Breast epithelium (tissue), 4 donors: ENCODE results near the gene KLHL15. TPM values are rescaled to one million over a fixed set of nuclear protein-coding genes. Genes with fewer than 3 reads are reported as not detected.
"Not testable (repeated sequence)": the region's sequence is repeated elsewhere in the genome, so short reads cannot be mapped to it uniquely, and the experiment has no call there.

Experiments
- DNase-seq, 2 donors: peaks; one replicate each; pipeline ENCODE4 v3.0.0-alpha.2; 2019; ENCODE audit warnings: low spot score in 2 of 2
- H3K27ac ChIP-seq, 2 donors: fragments of 200-600 bp; sonication (generic) in 1 of 2; one replicate each; pipeline ENCODE4 v1.5.1; 2016 to 2019; ENCODE audit warnings: mild to moderate bottlenecking in 1 of 2
- H3K27me3 ChIP-seq, 2 donors: fragments of 200-600 bp; sonication (generic) in 1 of 2; one replicate each; pipeline versions ENCODE4 v1.5.1 to v1.6.0; 2017 to 2019; ENCODE audit warnings: control low read depth in 1 of 2, mild to moderate bottlenecking in 1 of 2
- H3K36me3 ChIP-seq: fragments of 200-600 bp; one replicate; pipeline ENCODE4 v1.5.1; 2019
- H3K4me1 ChIP-seq, 2 donors: fragments of 200-600 bp; sonication (generic); one replicate each; pipeline ENCODE4 v1.5.1; 2016 to 2019; ENCODE audit warnings: control low read depth in 1 of 2
- H3K4me3 ChIP-seq, 3 donors: fragments of 200-600 bp; sonication (generic); 1 replicate in 2 of 3; 2 replicates in 1 of 3; pipeline ENCODE4 v1.5.1; 2016 to 2019; ENCODE audit warnings: mild to moderate bottlenecking in 3 of 3, moderate library complexity in 2 of 3
- H3K9me3 ChIP-seq, 2 donors: fragments of 200-600 bp; sonication (generic) in 1 of 2; one replicate each; pipeline ENCODE4 v1.5.1; 2016 to 2019; ENCODE audit warnings: control low read depth in 1 of 2
- POLR2A ChIP-seq: fragments of 450-650 bp; IDR thresholded peaks from one replicate; pipeline ENCODE4 v1.6.1; 2016; ENCODE audit warnings: antibody characterized with exemption, mild to moderate bottlenecking, moderate library complexity
- POLR2AphosphoS5 ChIP-seq, 3 donors: sonication (generic); formaldehyde crosslinking; IDR thresholded peaks; one replicate each; pipeline ENCODE4 v1.6.1; 2017; ENCODE audit warnings: antibody characterized with exemption in 3 of 3
- intact Hi-C: fragments of 100-400 bp; cut with DNase I; formaldehyde crosslinking; loops from one replicate; pipeline ENCODE4 v1.15.1; 2023; ENCODE audit warnings: low total_unique reads
- total RNA-seq, 3 donors: library from RNA; depleted of rRNA; stranded (reverse); fragments of >200 nt; gene quantifications; one replicate each; pipeline ENCODE4 v1.1.0, GENCODE V29; 2016
- TF ChIP-seq, protein P1 (sequence below), 3 donors: fragments of 450-650 bp; IDR thresholded peaks; one replicate each; pipeline ENCODE4 v1.5.1; 2016 to 2017; ENCODE audit warnings: antibody characterized with exemption in 3 of 3, mild to moderate bottlenecking in 3 of 3, moderate library complexity in 3 of 3

The KLHL15 gene
- total RNA-seq, 3 donors from 2014 or later, result 6.9 to 16.5 (median 10.4) TPM

DNA sequence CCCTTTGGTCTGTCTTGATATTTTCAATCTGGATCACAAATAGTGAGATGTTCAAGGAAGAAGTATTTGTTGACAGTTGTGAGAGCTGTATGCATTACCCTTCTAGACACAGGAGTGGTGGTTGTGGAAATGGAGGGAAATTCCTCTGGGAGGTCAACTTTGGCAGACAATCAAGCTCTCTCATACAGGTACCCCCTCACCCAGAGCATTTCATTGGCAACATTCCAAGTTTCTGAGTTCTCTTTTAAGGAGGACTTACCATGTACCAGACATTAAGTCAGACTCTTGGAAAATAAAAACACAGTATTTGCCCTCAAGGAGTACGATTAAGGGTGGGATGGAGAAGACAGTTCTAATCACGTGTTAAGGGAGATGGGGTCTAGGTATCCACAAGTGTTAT is 45.3 kb downstream of the KLHL15 start:
- no peak overlapping the region for H3K4me3 ChIP-seq
- no peak overlapping the region for H3K27ac ChIP-seq
- H3K36me3 ChIP-seq, result no peaks in the 10 kb centered on the region
- no peaks in the 10 kb centered on the region for H3K4me1 ChIP-seq
- intact Hi-C loops, result no loop called here
- DNase-seq, result no peak
- TF ChIP-seq POLR2A (no peak), POLR2AphosphoS5 (IDR thresholded peaks at IDR 0.05) (no peak)
- TF ChIP-seq, protein P1, sequence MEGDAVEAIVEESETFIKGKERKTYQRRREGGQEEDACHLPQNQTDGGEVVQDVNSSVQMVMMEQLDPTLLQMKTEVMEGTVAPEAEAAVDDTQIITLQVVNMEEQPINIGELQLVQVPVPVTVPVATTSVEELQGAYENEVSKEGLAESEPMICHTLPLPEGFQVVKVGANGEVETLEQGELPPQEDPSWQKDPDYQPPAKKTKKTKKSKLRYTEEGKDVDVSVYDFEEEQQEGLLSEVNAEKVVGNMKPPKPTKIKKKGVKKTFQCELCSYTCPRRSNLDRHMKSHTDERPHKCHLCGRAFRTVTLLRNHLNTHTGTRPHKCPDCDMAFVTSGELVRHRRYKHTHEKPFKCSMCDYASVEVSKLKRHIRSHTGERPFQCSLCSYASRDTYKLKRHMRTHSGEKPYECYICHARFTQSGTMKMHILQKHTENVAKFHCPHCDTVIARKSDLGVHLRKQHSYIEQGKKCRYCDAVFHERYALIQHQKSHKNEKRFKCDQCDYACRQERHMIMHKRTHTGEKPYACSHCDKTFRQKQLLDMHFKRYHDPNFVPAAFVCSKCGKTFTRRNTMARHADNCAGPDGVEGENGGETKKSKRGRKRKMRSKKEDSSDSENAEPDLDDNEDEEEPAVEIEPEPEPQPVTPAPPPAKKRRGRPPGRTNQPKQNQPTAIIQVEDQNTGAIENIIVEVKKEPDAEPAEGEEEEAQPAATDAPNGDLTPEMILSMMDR (IDR thresholded peaks at IDR 0.05), result no peak
- H3K9me3 ChIP-seq, result no peaks in the 10 kb centered on the region
- H3K27me3 ChIP-seq, result peaks cover 0 to 30% of the 10 kb centered on the region in 2 donors

DNA sequence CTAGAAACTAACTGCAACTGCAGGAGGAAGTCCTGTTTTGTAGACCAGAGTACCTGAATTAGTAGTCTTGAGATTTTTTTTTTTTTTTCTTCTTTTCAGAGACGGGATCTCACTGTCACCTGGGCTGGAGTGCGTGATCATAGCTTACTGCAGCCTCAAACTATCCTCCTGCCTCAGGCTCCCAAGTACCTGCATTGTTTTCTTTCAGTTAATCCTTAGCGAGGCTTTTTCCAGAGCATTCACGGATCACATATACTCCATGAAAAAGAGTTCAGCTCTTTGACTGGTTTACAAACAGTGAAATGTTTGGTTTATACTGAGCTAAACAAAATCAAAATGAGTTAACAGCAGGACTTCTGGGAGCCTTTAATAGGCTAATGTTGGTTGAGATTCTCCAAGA is 45.8 kb downstream of the KLHL15 start:
- Histone ChIP-seq H3K9me3 (no peaks in the 10 kb centered on the region), H3K4me1 (no peaks in the 10 kb centered on the region), H3K27ac (no peak overlapping the region), H3K4me3 (no peak overlapping the region), H3K36me3 (no peaks in the 10 kb centered on the region), H3K27me3 (peaks cover 0 to 30% of the 10 kb centered on the region in 2 donors)
- no peak for TF ChIP-seq POLR2A
- TF ChIP-seq, protein P1 (IDR thresholded peaks at IDR 0.05), result no peak
- TF ChIP-seq POLR2AphosphoS5 (IDR thresholded peaks at IDR 0.05), result no peak
- intact Hi-C loops, result no loop called here
- DNase-seq, result no peak

DNA sequence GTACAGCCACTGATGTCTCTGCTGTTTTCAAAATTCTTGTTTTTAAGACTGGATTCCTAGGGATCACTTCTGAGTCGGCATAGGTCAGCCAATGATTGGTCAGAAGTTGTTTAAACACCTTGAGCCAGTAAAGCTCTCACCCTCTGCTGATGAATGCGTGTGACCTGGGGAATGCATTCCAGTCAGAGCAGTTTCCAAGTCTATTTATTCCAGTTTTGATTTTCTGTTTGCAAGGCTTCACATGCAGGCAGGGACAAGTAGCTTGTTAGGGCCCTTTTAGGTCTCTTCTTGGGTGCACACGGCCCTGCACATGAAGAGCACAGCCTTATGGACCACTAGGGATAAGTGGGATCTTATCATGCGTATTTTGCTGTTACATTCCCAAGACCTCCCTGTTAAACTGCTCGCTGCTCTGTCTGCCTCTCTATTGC is 47.0 kb downstream of the KLHL15 start:
- H3K27ac ChIP-seq, result no peak overlapping the region
- no peak for DNase-seq
- intact Hi-C loops, result no loop called here
- H3K4me3 ChIP-seq, result no peak overlapping the region
- TF ChIP-seq, protein P1 (IDR thresholded peaks at IDR 0.05), result no peak
- TF ChIP-seq POLR2A (no peak), POLR2AphosphoS5 (IDR thresholded peaks at IDR 0.05) (no peak)
- no peaks in the 10 kb centered on the region for H3K9me3 ChIP-seq
- no peaks in the 10 kb centered on the region for H3K36me3 ChIP-seq
- peaks cover 0 to 30% of the 10 kb centered on the region in 2 donors for H3K27me3 ChIP-seq
- H3K4me1 ChIP-seq, result no peaks in the 10 kb centered on the region

DNA sequence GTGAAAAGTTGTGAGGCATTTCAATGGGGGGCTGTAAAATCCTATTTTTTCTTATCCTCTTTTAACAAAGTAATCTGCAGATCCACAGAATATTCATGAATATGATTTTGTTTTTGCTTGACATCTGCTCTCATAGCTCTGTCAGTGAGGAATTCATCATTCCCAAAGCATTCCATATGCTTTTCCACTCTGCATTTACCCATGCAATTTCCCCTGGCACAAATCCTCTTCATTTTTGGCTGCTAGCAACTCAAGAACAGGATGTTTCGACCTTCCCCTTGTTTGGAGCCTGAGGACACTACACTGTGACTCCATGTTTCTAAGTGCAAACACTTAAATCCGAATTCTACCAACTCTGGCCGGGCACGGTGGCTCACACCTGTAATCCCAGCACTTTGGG is 48.5 kb downstream of the KLHL15 start:
- intact Hi-C loops, result no loop called here
- no peak for TF ChIP-seq POLR2A
- TF ChIP-seq, protein P1 (IDR thresholded peaks at IDR 0.05), result no peak
- no peaks in the 10 kb centered on the region for H3K36me3 ChIP-seq
- H3K9me3 ChIP-seq, result no peaks in the 10 kb centered on the region
- H3K4me3 ChIP-seq, result no peak overlapping the region
- H3K4me1 ChIP-seq, result no peaks in the 10 kb centered on the region
- H3K27ac ChIP-seq, result no peak overlapping the region
- no peak for DNase-seq
- peaks cover 0 to 26% of the 10 kb centered on the region in 2 donors for H3K27me3 ChIP-seq

DNA sequence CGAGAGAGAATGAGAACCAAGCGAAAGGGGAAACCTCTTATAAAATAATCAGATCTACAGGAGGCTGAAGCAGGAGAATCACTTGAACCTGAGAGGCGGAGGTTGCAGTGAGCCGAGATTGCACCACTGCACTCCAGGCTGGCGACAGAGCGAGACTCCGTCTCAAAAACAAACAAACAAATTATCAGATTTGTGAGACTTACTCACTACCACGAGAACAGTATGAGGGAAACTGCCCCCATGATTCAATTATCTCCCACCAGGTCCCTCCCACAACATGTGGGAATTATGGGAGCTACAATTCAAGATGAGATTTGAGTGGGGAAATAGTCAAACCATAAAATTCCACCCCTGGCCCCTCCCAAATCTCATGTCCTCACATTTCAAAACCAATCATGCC is 61.4 kb downstream of the KLHL15 start:
- intact Hi-C loops, H3K27ac ChIP-seq, H3K36me3 ChIP-seq, H3K4me3 ChIP-seq, H3K4me1 ChIP-seq, H3K9me3 ChIP-seq, DNase-seq: not testable (repeated sequence)
- peaks cover 0 to 13% of the 10 kb centered on the region in 2 donors for H3K27me3 ChIP-seq

DNA sequence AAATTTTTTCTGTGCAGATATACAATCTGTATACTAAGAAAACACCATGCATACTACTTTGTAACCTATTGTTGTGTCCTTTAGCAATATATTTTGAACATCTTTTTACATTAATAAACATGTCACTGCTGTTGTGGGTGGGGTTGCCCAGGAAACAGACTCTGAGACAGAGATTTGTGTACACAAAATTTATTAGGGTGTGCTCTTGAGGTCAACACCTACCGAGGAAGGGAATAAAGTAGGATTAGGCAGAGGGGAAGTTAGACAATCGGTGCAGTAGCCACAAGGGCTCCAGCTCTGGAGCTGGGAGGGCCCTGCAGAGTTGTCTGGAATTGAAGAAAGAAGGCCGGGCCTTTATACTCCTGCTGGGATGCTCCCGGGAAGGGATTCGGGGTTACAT is 62.8 kb downstream of the KLHL15 start:
- Histone ChIP-seq H3K4me1 (no peaks in the 10 kb centered on the region), H3K27ac (no peak overlapping the region), H3K9me3 (no peaks in the 10 kb centered on the region), H3K36me3 (no peaks in the 10 kb centered on the region), H3K4me3 (no peak overlapping the region), H3K27me3 (peaks cover 0 to 13% of the 10 kb centered on the region in 2 donors)
- intact Hi-C loops, result no loop called here
- TF ChIP-seq, protein P1 (IDR thresholded peaks at IDR 0.05), result no peak
- TF ChIP-seq POLR2A, result no peak
- no peak for TF ChIP-seq POLR2AphosphoS5 (IDR thresholded peaks at IDR 0.05)
- no peak for DNase-seq
